Natural killer cell (primary cell): ENCODE measurements around the gene NPY4R2. TPM values are rescaled to one million over a fixed set of nuclear protein-coding genes. Genes with fewer than 3 reads are reported as not detected.
"Not testable (repeated sequence)": the region's sequence is repeated elsewhere in the genome, so short reads cannot be mapped to it uniquely, and the experiment has no call there.

Experiments
- ATAC-seq, 3 donors: fragments of 150-1000 bp in 2 of 3; fragments of 200-7000 bp in 1 of 3; cut with Tn5 transposase; 1 replicate in 1 of 3; 2 replicates in 2 of 3; pipeline ENCODE4 v1.10.0; 2021; ENCODE audit warnings: mild to moderate bottlenecking in 2 of 3, moderate library complexity in 2 of 3
- DNase-seq, 2 donors: peaks; one replicate each; pipeline versions ENCODE4 v3.0.0 to v3.0.0-alpha.2; 2013 to 2021; ENCODE audit warnings: mixed read lengths in 1 of 2
- H3K27ac ChIP-seq: one replicate; pipeline ENCODE4 v1.5.1; 2013; ENCODE audit warnings: mild to moderate bottlenecking, low read length
- H3K27me3 ChIP-seq: one replicate; pipeline ENCODE4 v1.6.1; 2013; ENCODE audit warnings: low read length; ENCODE audit not compliant: control insufficient read depth, insufficient read depth
- H3K36me3 ChIP-seq: one replicate; pipeline ENCODE4 v1.6.1; 2013; ENCODE audit warnings: low read length; ENCODE audit not compliant: control insufficient read depth, insufficient read depth
- H3K4me1 ChIP-seq: one replicate; pipeline ENCODE4 v1.6.1; 2013; ENCODE audit warnings: low read length; ENCODE audit not compliant: control insufficient read depth, insufficient read depth
- H3K4me3 ChIP-seq: one replicate; pipeline ENCODE4 v1.5.1; 2013; ENCODE audit warnings: low read length
- H3K9me3 ChIP-seq: one replicate; pipeline ENCODE4 v1.6.1; 2013; ENCODE audit warnings: low read length; ENCODE audit not compliant: control insufficient read depth, insufficient read depth
- H3K27ac Mint-ChIP-seq, 2 donors: one replicate each; pipeline ENCODE4 v1.8.0; 2022; ENCODE audit warnings: mild to moderate bottlenecking in 2 of 2, mixed read lengths in 2 of 2, moderate library complexity in 1 of 2
- H3K27me3 Mint-ChIP-seq, 2 donors: one replicate each; pipeline ENCODE4 v1.8.0; 2022; ENCODE audit warnings: low read depth in 2 of 2, mixed read lengths in 2 of 2
- H3K36me3 Mint-ChIP-seq: one replicate; pipeline ENCODE4 v1.8.0; 2022; ENCODE audit warnings: mixed read lengths
- H3K4me1 Mint-ChIP-seq, 2 donors: one replicate each; pipeline ENCODE4 v1.8.0; 2022; ENCODE audit warnings: mixed read lengths in 2 of 2
- H3K4me3 Mint-ChIP-seq: one replicate; pipeline ENCODE4 v1.8.0; 2022; ENCODE audit warnings: mild to moderate bottlenecking, moderate library complexity, mixed read lengths
- H3K9me3 Mint-ChIP-seq, 2 donors: one replicate each; pipeline ENCODE4 v1.8.0; 2022; ENCODE audit warnings: mixed read lengths in 2 of 2
- WGBS: methylation state at CpG from one replicate; pipeline ENCODE4 v1.1.7; 2013; ENCODE audit warnings: missing lambda C conversion rate; ENCODE audit not compliant: insufficient coverage; 5-methylcytosine and 5-hydroxymethylcytosine counted together
- intact Hi-C: fragments of 100-400 bp; cut with micrococcal nuclease; formaldehyde crosslinking; loops from one replicate; pipeline ENCODE4 v1.14.2; 2022
- total RNA-seq, 4 donors: library from RNA; stranded (reverse); fragments of 120-200 nt in 1 of 4; gene quantifications; one replicate each; pipeline versions ENCODE4 v1.2.3 to v1.2.4, GENCODE V29; 2013 to 2022

The NPY4R2 gene
- total RNA-seq, 3 donors from 2014 or later (not counting 1 experiment from before 2014, with no cell fraction given), result not detected

DNA sequence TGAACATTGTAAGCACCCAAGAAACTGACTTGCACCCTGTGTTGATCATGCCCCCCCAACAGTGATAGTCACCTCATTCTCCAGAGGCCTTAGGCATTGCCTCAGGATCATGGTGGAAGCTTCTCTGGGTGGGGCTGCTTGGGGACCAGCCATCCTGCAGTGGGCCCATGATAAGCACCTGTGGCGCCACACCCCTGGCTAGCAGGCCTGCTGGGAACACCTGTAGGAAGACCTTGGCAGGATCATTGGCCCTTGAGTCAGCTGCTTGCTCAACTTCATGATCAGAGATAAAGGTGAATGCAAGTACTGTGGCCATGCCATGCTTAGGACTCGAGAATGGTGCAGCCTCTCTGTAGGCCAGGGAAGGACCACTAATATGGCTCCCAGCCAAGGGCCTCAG, 42.2 kb downstream of the NPY4R2 start:
- DNase-seq, H3K9me3 Mint-ChIP-seq, H3K4me3 ChIP-seq, H3K36me3 ChIP-seq, H3K9me3 ChIP-seq, H3K4me3 Mint-ChIP-seq, H3K4me1 ChIP-seq, H3K27ac ChIP-seq, H3K4me1 Mint-ChIP-seq, H3K27me3 ChIP-seq, ATAC-seq, intact Hi-C loops, H3K27ac Mint-ChIP-seq, H3K36me3 Mint-ChIP-seq, H3K27me3 Mint-ChIP-seq: not testable (repeated sequence)
- no CpG with 5 or more reads among the region's 2 CpGs for WGBS

DNA sequence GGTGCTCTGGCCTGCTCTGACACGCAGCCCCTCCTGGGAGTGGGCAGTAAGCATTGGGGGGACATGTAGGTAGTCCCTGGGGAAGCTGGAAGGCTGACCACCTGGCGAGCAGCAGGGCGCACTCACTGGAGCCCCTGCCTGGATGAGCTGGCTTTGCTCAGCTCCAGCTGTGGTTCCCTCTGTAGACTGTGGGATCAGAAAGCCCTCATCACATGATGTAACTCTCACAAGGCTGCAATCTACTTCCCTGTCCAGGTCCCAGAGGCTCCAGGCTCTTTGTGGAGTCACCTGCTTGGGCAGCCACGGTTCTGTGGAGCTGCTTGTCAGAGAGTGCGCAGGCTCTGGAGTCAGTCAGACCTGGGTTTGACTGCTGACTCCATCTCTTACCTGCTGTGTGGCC, 44.3 kb downstream of the NPY4R2 start:
- H3K9me3 Mint-ChIP-seq, DNase-seq, H3K27me3 Mint-ChIP-seq, H3K36me3 ChIP-seq, H3K4me3 Mint-ChIP-seq, H3K27ac Mint-ChIP-seq, ATAC-seq, H3K4me1 Mint-ChIP-seq, H3K4me1 ChIP-seq, H3K36me3 Mint-ChIP-seq, H3K4me3 ChIP-seq, H3K27me3 ChIP-seq, intact Hi-C loops, H3K9me3 ChIP-seq, H3K27ac ChIP-seq: not testable (repeated sequence)
- WGBS, result no CpG with 5 or more reads among the region's 5 CpGs

DNA sequence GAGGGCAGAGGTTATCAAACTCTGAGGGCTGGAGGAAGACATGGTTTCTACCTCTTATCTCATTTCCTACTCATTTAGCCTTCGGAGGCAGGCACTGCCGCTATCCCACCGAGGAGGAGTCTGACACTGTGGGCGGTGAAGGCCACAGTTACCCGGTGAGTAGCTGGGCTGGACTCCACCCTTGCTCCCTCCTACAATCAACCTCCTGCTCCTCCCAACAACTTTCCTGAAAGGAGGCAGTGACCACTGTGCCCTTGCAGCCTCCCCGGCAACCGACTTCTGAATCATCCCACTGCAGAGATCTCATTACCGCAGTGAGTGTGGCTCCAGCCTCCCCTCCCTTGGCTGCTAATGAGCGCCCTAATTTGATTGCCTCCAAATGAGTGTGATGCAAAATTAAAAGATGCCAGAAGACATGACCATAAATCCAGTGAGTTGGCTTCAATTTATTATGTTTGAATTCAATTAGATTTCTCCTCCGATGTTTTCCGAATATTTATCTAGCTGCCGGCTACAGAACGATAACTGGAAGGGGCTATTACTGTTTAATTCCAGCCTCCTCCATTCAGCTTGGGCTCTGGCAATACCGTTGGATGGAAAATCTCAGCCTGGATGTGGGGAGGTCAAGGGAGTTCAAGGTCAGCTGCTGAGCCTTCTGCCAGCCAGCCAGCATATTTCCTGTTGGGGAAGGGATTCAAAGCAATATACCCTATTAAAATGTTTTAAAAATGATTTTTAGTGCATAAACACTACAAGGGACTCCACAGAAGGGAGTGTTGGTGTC, 46.0 kb downstream of the NPY4R2 start:
- H3K9me3 ChIP-seq, H3K4me1 Mint-ChIP-seq, H3K27ac Mint-ChIP-seq, ATAC-seq, H3K27me3 Mint-ChIP-seq, H3K4me1 ChIP-seq, intact Hi-C loops, H3K27ac ChIP-seq, H3K36me3 ChIP-seq, H3K36me3 Mint-ChIP-seq, H3K4me3 Mint-ChIP-seq, H3K27me3 ChIP-seq, DNase-seq, H3K4me3 ChIP-seq, H3K9me3 Mint-ChIP-seq: not testable (repeated sequence)
- WGBS, result no CpG with 5 or more reads among the region's 14 CpGs

DNA sequence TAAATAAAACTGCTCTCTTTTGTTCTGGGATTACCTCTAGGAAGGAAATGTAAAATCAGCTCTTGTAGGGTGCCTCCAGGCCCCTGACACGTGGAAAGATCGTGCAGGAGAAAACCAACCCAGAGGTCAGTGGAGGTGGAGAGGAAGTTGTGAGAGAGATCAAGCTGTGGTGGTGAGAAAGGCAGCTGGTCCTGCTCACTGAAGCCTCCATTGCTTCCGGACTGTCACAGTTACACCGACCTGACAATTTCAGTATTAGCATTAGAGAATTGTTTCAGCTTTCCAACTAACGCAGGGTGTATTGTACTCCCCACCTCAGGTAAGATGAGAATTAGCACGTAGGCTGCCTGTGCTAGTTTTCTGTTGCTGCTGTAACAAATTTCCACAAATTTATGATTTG, 50.5 kb downstream of the NPY4R2 start:
- H3K4me1 Mint-ChIP-seq, intact Hi-C loops: not testable (repeated sequence)

DNA sequence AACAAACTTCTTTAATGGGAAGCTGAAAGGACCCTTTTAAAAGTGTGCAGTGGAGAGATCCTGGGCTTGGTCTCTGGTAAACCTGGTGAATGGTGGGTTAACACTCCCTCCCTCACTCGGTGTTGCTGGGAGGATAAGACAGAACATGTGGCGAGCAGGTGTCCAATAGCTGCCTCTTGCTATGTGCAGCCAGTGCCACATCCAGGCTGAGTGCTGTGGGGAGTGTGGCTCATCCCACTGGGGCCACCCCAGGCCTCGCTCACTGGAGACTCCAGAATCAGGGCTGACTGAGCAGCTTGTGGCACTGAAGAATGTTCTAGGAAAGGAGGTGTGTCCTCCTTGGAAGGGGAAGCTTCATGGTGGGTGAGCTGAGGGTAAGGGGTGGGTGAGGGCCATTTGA, 51.6 kb downstream of the NPY4R2 start:
- H3K36me3 Mint-ChIP-seq, DNase-seq, H3K27me3 ChIP-seq, H3K4me3 ChIP-seq, H3K9me3 Mint-ChIP-seq, H3K27ac Mint-ChIP-seq, H3K4me3 Mint-ChIP-seq, H3K27ac ChIP-seq, ATAC-seq, H3K4me1 ChIP-seq, intact Hi-C loops, H3K4me1 Mint-ChIP-seq, H3K36me3 ChIP-seq, H3K9me3 ChIP-seq, H3K27me3 Mint-ChIP-seq: not testable (repeated sequence)
- WGBS, result 86% methylated on average over 1 of the region's 3 CpGs

More for the DNA sequence above, 50.5 kb downstream of the NPY4R2 start:
- H3K36me3 Mint-ChIP-seq, H3K27me3 Mint-ChIP-seq, H3K27ac Mint-ChIP-seq, H3K4me3 Mint-ChIP-seq, DNase-seq, H3K9me3 ChIP-seq, ATAC-seq, H3K9me3 Mint-ChIP-seq, H3K36me3 ChIP-seq, H3K4me3 ChIP-seq, H3K27me3 ChIP-seq, H3K27ac ChIP-seq, H3K4me1 ChIP-seq: not testable (repeated sequence)
- WGBS, result 92% methylated on average over 2 of the region's 6 CpGs

DNA sequence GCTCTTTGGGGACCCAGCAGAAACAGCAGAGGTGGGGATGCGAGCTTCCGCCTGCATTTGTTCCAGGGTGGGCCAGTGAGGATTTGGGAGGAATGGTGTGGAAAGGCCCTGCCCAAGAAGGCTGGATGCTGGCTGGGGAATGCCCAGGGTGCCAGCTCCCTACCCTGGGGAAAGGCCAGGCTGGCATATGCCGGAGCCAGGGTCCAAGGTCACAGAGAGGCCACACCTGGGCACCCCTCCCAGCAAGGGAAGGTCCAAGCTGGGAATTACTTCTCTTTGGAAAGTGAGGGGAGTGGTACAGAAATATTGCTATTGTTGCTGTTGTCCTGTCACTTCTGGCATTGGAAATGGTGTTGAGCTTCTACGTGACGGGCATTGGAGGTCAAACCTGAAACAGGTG, 53.1 kb downstream of the NPY4R2 start:
- H3K4me3 ChIP-seq, H3K27ac Mint-ChIP-seq, H3K9me3 Mint-ChIP-seq, H3K4me1 ChIP-seq, intact Hi-C loops, H3K36me3 ChIP-seq, H3K9me3 ChIP-seq, H3K36me3 Mint-ChIP-seq, H3K27me3 ChIP-seq, H3K27ac ChIP-seq, H3K4me1 Mint-ChIP-seq, H3K27me3 Mint-ChIP-seq, ATAC-seq, H3K4me3 Mint-ChIP-seq, DNase-seq: not testable (repeated sequence)
- WGBS, result no CpG with 5 or more reads among the region's 5 CpGs

DNA sequence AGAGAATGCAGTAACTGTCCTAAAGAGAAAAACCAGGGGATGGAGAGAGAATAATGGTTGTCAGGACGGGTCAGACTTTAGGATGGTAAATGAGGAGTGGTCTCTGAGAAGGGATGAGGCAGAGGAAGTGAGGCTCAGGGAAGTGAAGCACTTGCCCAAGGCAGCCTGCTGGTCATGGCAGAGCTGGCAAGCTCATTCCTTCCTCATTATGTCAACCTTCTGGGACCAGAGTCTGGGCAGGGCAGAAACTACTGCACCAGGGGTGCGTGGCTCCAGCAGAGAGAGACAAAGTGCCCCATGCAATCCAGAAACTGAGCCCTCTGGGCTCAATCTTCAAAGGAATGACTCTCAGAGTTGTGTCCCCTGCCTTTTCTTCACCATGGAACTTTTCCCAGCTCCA, 53.6 kb downstream of the NPY4R2 start:
- H3K27ac Mint-ChIP-seq, H3K9me3 Mint-ChIP-seq, H3K4me3 Mint-ChIP-seq, intact Hi-C loops, DNase-seq, H3K36me3 ChIP-seq, H3K4me3 ChIP-seq, H3K36me3 Mint-ChIP-seq, H3K4me1 ChIP-seq, H3K27me3 Mint-ChIP-seq, H3K27ac ChIP-seq, H3K4me1 Mint-ChIP-seq, H3K9me3 ChIP-seq, ATAC-seq, H3K27me3 ChIP-seq: not testable (repeated sequence)
- whole genome bisulfite sequencing, result no CpG with 5 or more reads among the region's 2 CpGs
